HepG2 (cell line): Measurements from ENCODE around the gene USP7.

Experiments
- CBFB ChIP-seq: sonication (generic); formaldehyde crosslinking; IDR thresholded peaks from 2 replicates; pipeline ENCODE4 v1.4.0; 2020; ENCODE audit warnings: missing genetic modification reagents
- CEBPB ChIP-seq: IDR thresholded peaks from 2 replicates; pipeline ENCODE4 v1.6.1; 2011; ENCODE audit warnings: low read depth, low read length, improper control_type of control experiment, borderline replicate concordance
- CTCF ChIP-seq: sonication (generic); formaldehyde crosslinking; IDR thresholded peaks from 2 replicates; pipeline ENCODE4 v1.5.0; 2020; ENCODE audit warnings: mild to moderate bottlenecking, missing genetic modification reagents, moderate library complexity
- FOXA1 ChIP-seq, 2 experiments: fragments of 450-650 bp in 1 of 2; sonication (generic) in 1 of 2; formaldehyde crosslinking in 1 of 2; IDR thresholded peaks; 2 replicates each; pipeline versions ENCODE4 v1.4.0 to v1.6.1; 2016 to 2020; ENCODE audit warnings: missing genetic modification reagents in 1 of 2
- MIER2 ChIP-seq: IDR thresholded peaks from 2 replicates; pipeline ENCODE4 v1.6.1; 2016; ENCODE audit warnings: missing biosample characterization, missing genetic modification reagents
- NFYB ChIP-seq: sonication (generic); formaldehyde crosslinking; IDR thresholded peaks from 2 replicates; pipeline ENCODE4 v1.4.0; 2020; ENCODE audit warnings: missing genetic modification reagents
- POLR2AphosphoS2 ChIP-seq: IDR thresholded peaks from 2 replicates; pipeline ENCODE4 v1.6.1; 2011; ENCODE audit warnings: low read depth, low read length, improper control_type of control experiment
- TCF12 ChIP-seq, 2 experiments: fragments of 450-650 bp in 1 of 2; sonication (generic) in 1 of 2; formaldehyde crosslinking in 1 of 2; IDR thresholded peaks; 2 replicates each; pipeline versions ENCODE4 v1.6.1 to v1.8.0; 2017 to 2022; ENCODE audit warnings: antibody characterized with exemption in 1 of 2, mild to moderate bottlenecking in 1 of 2, missing genetic modification reagents in 1 of 2, moderate library complexity in 1 of 2
- YY1 ChIP-seq: IDR thresholded peaks from 2 replicates; pipeline ENCODE4 v1.6.1; 2011; ENCODE audit warnings: low read length, low read depth, moderate library complexity, mild to moderate bottlenecking; ENCODE audit not compliant: insufficient read depth, insufficient replicate concordance
- ZNF766 ChIP-seq: sonication (generic); formaldehyde crosslinking; IDR thresholded peaks from 2 replicates; pipeline ENCODE4 v1.5.0; 2020; ENCODE audit warnings: missing genetic modification reagents, borderline replicate concordance
- ZNF792 ChIP-seq: IDR thresholded peaks from 2 replicates; pipeline ENCODE4 v1.6.1; 2016

- TF ChIP-seq CEBPB (no peak), YY1 (no peak), NFYB (CRISPR knock-in tag) (no peak), TCF12 (IDR thresholded peaks at IDR 0.05) (no peak), TCF12 (CRISPR knock-in tag; IDR thresholded peaks at IDR 0.05) (no peak), ZNF766 (no peak), CTCF (no peak), CBFB (CRISPR knock-in tag) (no peak), FOXA1 (IDR thresholded peaks at IDR 0.05) (no peak), FOXA1 (CRISPR knock-in tag; IDR thresholded peaks at IDR 0.05) (no peak), POLR2AphosphoS2 (no peak), ZNF792 (CRISPR knock-in tag) (no peak), MIER2 (no peak)
Measured at GRCh38 chr16:8864480-8865110, 99.1 kb downstream of the USP7 start.
